Astrocyte (in vitro differentiated cells and primary cell): Measurements from ENCODE around the gene TCAIM. TPM values are rescaled to one million over a fixed set of nuclear protein-coding genes. Genes with fewer than 3 reads are reported as not detected.
"Not testable (repeated sequence)": the region's sequence is repeated elsewhere in the genome, so short reads cannot be mapped to it uniquely, and the experiment has no call there.

Source experiments
- DNase-seq: peaks from one replicate; pipeline ENCODE4 v3.0.0-alpha.2; 2010; ENCODE audit warnings: low read depth
- FAIRE-seq: peaks from 2 replicates; lab custom pipeline; 2011; peaks lifted over from hg19 to GRCh38; lab: Jason Lieb, UNC
- H2AFZ ChIP-seq: 2 replicates; pipeline ENCODE4 v1.6.0; 2012; ENCODE audit warnings: low read depth, low read length, inconsistent platforms
- H3K27ac ChIP-seq: 2 replicates; pipeline ENCODE4 v1.5.1; 2011; ENCODE audit warnings: low read depth, low read length, inconsistent platforms
- H3K27me3 ChIP-seq: 2 replicates; pipeline ENCODE4 v1.6.0; 2011; ENCODE audit warnings: low read length, inconsistent platforms; ENCODE audit not compliant: insufficient read depth
- H3K36me3 ChIP-seq: 2 replicates; pipeline ENCODE4 v1.5.1; 2011; ENCODE audit warnings: low read length, inconsistent platforms; ENCODE audit not compliant: insufficient read depth
- H3K4me1 ChIP-seq: 2 replicates; pipeline ENCODE4 v1.5.1; 2011; ENCODE audit warnings: low read length, inconsistent platforms; ENCODE audit not compliant: insufficient read depth
- H3K4me2 ChIP-seq: 2 replicates; pipeline ENCODE4 v1.6.0; 2012; ENCODE audit warnings: low read length, inconsistent platforms
- H3K4me3 ChIP-seq: 2 replicates; pipeline ENCODE4 v1.5.1; 2011; ENCODE audit warnings: low read depth, mild to moderate bottlenecking, low read length, inconsistent platforms; ENCODE audit not compliant: insufficient read depth
- H3K79me2 ChIP-seq: 2 replicates; pipeline ENCODE4 v1.6.0; 2012; ENCODE audit warnings: mild to moderate bottlenecking, low read length, inconsistent platforms; ENCODE audit not compliant: insufficient read depth
- H3K9ac ChIP-seq: 2 replicates; pipeline ENCODE4 v1.6.0; 2012; ENCODE audit warnings: mild to moderate bottlenecking, low read length, inconsistent platforms
- H3K9me3 ChIP-seq: 2 replicates; pipeline ENCODE4 v1.5.1; 2012; ENCODE audit warnings: low read depth, mild to moderate bottlenecking, low read length, inconsistent platforms; ENCODE audit not compliant: insufficient read depth
- H4K20me1 ChIP-seq: 2 replicates; pipeline ENCODE4 v1.6.0; 2012; ENCODE audit warnings: low read length, inconsistent platforms; ENCODE audit not compliant: insufficient read depth
- H3K27ac Mint-ChIP-seq: one replicate; pipeline ENCODE4 v1.8.0; 2021; ENCODE audit warnings: mild to moderate bottlenecking, mixed read lengths; ENCODE audit not compliant: unreplicated experiment
- H3K27me3 Mint-ChIP-seq: one replicate; pipeline ENCODE4 v1.8.0; 2021; ENCODE audit warnings: low read depth, mixed read lengths; ENCODE audit not compliant: unreplicated experiment
- H3K36me3 Mint-ChIP-seq: one replicate; pipeline ENCODE4 v1.8.0; 2021; ENCODE audit warnings: low read depth, mixed read lengths; ENCODE audit not compliant: unreplicated experiment
- H3K4me1 Mint-ChIP-seq: one replicate; pipeline ENCODE4 v1.8.0; 2021; ENCODE audit warnings: low read depth, mixed read lengths; ENCODE audit not compliant: unreplicated experiment
- H3K4me3 Mint-ChIP-seq: one replicate; pipeline ENCODE4 v1.8.0; 2021; ENCODE audit warnings: mild to moderate bottlenecking, moderate library complexity, mixed read lengths; ENCODE audit not compliant: unreplicated experiment
- H3K9me3 Mint-ChIP-seq: one replicate; pipeline ENCODE4 v1.8.0; 2021; ENCODE audit warnings: mild to moderate bottlenecking, mixed read lengths; ENCODE audit not compliant: unreplicated experiment
- CTCF ChIP-seq: IDR thresholded peaks from 2 replicates; pipeline ENCODE4 v1.5.1; 2011; ENCODE audit warnings: low read depth, mild to moderate bottlenecking, inconsistent platforms, low read length, moderate library complexity; ENCODE audit not compliant: insufficient read depth
- EZH2 ChIP-seq: IDR thresholded peaks from 2 replicates; pipeline ENCODE4 v1.6.1; 2012; ENCODE audit warnings: mild to moderate bottlenecking, low read length, inconsistent platforms; ENCODE audit not compliant: insufficient read depth
- total RNA-seq: library from RNA; stranded (reverse); gene quantifications from 2 replicates; pipeline ENCODE4 v1.2.1, GENCODE V29; 2021

The TCAIM gene
- total RNA-seq, 1 donor from 2014 or later = 25.5 TPM

- no peaks in the 10 kb centered on the region for H3K9me3 Mint-ChIP-seq
- H3K79me2 ChIP-seq = peaks cover 26% of the 10 kb centered on the region
- no peak overlapping the region for H3K4me3 Mint-ChIP-seq
- H3K9me3 ChIP-seq = no peaks in the 10 kb centered on the region
- no peaks in the 10 kb centered on the region for H3K27me3 Mint-ChIP-seq
- TF ChIP-seq CTCF (no peak), EZH2 (no peak)
- peak; percentile 75 for DNase-seq
- peaks cover 4% of the 10 kb centered on the region for H3K36me3 Mint-ChIP-seq
- no peak overlapping the region for H2AFZ ChIP-seq
- H3K4me1 ChIP-seq = peaks cover 15% of the 10 kb centered on the region
- H3K4me3 ChIP-seq = no peak overlapping the region
- H3K9ac ChIP-seq = no peak overlapping the region
- H3K4me2 ChIP-seq = peak overlapping the region; percentile 40
- peaks cover 2% of the 10 kb centered on the region for H3K36me3 ChIP-seq
- no peak for FAIRE-seq
- no peaks in the 10 kb centered on the region for H3K27me3 ChIP-seq
- peaks cover 2% of the 10 kb centered on the region for H4K20me1 ChIP-seq
- peak overlapping the region; percentile 39 for H3K27ac ChIP-seq
- no peak overlapping the region for H3K27ac Mint-ChIP-seq
- H3K4me1 Mint-ChIP-seq = peaks cover 19% of the 10 kb centered on the region
Observed at GRCh38 chr3:44342176-44342790, 3.7 kb downstream of the TCAIM start.

- no peak overlapping the region for H3K4me3 Mint-ChIP-seq
- H3K4me1 Mint-ChIP-seq = peaks cover 15% of the 10 kb centered on the region
- Histone ChIP-seq H3K27me3 (no peaks in the 10 kb centered on the region), H3K4me2 (no peak overlapping the region), H3K9ac (no peak overlapping the region), H3K9me3 (no peaks in the 10 kb centered on the region), H3K27ac (no peak overlapping the region), H3K79me2 (peaks cover 26% of the 10 kb centered on the region), H2AFZ (no peak overlapping the region), H3K4me1 (peaks cover 9% of the 10 kb centered on the region), H4K20me1 (peaks cover 2% of the 10 kb centered on the region), H3K36me3 (peaks cover 2% of the 10 kb centered on the region), H3K4me3 (no peak overlapping the region)
- H3K9me3 Mint-ChIP-seq = no peaks in the 10 kb centered on the region
- no peak for FAIRE-seq
- TF ChIP-seq EZH2 (no peak), CTCF (no peak)
- no peaks in the 10 kb centered on the region for H3K27me3 Mint-ChIP-seq
- peaks cover 4% of the 10 kb centered on the region for H3K36me3 Mint-ChIP-seq
- no peak overlapping the region for H3K27ac Mint-ChIP-seq
- DNase-seq = no peak
Observed at GRCh38 chr3:44343421-44343820, 4.9 kb downstream of the TCAIM start.

- not testable (repeated sequence) for DNase-seq, H3K9me3 ChIP-seq, H3K4me3 ChIP-seq, H3K4me1 ChIP-seq, H3K4me2 ChIP-seq, H3K27ac ChIP-seq, H3K9ac ChIP-seq, H2AFZ ChIP-seq, H3K79me2 ChIP-seq, H3K36me3 Mint-ChIP-seq, H3K36me3 ChIP-seq, H3K9me3 Mint-ChIP-seq, H3K27me3 Mint-ChIP-seq, H3K27me3 ChIP-seq, H4K20me1 ChIP-seq, H3K4me3 Mint-ChIP-seq, H3K27ac Mint-ChIP-seq, FAIRE-seq
- peaks cover 12% of the 10 kb centered on the region for H3K4me1 Mint-ChIP-seq
Observed at GRCh38 chr3:44346590-44346989, 8.0 kb downstream of the TCAIM start.
